ENCODE results near the gene C6orf58.

The C6orf58 gene

DNA sequence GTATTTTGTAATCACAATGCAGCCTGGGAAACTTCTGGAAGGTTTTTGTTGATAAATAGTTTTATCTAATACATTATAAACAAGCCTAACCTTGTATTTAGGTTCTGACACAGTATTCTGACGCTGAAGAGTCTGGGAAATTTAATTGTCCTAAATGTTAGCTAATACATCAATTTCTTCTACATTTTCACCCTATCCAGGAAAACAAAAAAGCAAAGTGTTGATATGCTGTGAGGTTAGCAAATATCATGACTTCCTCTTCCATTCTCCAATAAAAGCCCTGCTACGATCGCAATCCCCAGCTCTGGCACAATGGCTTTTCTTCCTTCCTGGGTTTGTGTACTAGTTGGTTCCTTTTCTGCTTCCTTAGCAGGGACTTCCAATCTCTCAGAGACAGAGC is at the start of gene C6orf58:
Gene C6orf58, plus strand, starts transcription at position 301 of the 400 bp plus-strand sequence. Its CDS starts 12 bp downstream, at position 313.
- no peak for DNase-seq

- DNase-seq: no peak
Observed at GRCh38 chr6:127533011-127533410, 44.0 kb upstream of the C6orf58 start.

- no peak for DNase-seq
Observed at GRCh38 chr6:127533736-127534135, 43.2 kb upstream of the C6orf58 start.

DNA sequence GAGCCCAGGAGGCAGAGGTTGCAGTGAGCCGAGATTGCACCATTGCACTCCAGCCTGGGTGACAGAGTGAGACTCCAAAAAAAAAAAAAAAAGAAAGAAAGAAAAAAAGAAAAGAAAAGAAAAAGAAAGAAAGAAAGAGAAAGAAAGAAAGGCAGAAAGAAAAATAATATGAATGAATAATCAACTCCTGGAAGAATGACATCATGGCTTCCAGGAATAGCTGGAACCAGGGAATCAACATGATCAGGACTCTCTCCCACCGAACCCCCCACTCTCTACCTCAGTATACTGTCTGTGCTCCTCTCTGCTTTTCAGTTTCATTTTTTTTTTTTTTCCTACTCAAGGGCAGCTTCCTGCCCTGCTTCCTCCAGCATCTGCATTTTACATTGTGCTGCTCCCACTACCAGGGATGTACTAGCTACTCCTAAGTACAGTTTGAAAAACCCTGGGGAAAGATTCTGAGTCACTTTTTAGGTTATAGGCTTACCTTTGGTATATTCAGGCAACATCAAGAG is 38.2 kb upstream of the C6orf58 start:
- no peak for DNase-seq

GRCh38 chr6:127539272-127539671 is 37.7 kb upstream of the C6orf58 start:
- no peak for DNase-seq

GRCh38 chr6:127547215-127547614 is 29.8 kb upstream of the C6orf58 start:
- no peak for DNase-seq

GRCh38 chr6:127547904-127548649 is 28.9 kb upstream of the C6orf58 start:
- DNase-seq: no peak

- DNase-seq: no peak
Observed at GRCh38 chr6:127550403-127550802, 26.6 kb upstream of the C6orf58 start.

DNA sequence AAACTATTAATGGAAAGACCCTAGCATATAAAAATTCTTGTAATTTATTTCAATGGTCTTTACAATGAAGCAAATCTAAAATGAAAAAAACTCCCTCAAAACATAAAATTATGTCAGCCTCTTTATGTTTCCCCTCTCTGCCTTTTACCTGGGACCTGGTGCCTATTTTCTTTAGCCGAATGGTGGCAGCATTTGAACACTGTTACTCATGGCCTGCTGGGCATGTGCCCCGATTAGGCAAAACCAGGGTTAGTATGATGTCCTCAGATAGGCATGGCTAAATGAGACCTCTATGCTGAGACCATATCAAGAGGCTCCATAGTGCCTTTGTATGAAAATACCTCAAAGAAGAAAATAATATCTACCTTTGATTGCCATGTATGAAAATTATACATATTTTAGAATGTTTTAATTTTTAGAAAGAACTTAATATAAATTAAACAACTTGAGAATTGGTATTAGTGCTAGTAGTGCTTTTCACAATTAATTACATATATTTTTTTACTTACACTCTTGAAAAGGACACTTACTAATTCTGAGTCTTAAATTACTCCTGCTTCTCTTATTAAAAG is 22.5 kb upstream of the C6orf58 start:
- peak; percentile 18 for DNase-seq

- no peak for DNase-seq
Observed at GRCh38 chr6:127561660-127562059, 15.3 kb upstream of the C6orf58 start.

DNA sequence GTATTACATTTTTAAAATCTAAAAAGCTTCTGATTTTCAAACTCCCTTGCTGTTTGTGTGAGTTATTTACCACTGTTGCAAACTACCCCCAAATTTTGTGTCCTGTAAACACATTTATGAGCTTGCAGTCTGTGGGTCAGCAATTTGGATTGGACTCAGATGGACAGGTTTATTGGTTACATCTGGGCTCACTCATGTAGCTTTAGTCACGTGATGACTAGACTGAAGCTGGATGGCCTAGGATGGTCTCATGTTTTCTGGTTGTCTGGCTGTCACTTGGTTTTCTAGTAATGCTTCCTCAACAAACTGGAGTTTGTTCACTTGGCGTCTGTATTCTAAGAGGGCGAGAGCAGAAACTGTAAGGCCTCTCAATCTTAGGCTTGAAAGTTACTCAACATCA is 12.2 kb upstream of the C6orf58 start:
- no peak for DNase-seq

GRCh38 chr6:127566119-127566518 is 10.9 kb upstream of the C6orf58 start:
- no peak for DNase-seq

GRCh38 chr6:127566651-127567050 is 10.3 kb upstream of the C6orf58 start:
- no peak for DNase-seq

DNA sequence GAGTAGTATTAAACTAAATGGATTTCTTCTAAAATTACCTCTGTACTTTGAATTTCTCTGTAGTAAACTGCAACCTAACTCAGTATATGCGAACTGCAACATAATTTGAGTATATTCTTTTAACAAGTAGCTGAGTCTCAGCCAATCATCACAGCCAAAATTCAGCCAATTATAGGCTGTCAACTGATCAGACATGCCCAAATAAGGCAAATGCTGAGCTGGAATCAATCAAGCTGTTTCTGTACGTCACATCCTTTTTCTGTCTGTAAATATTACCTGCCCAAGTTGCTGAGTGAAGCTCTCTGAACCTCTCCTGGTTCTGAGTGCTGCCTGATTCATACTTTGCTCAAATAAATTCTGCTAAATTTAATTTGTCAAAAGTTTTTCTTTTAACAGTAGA is 9.5 kb upstream of the C6orf58 start:
- no peak for DNase-seq

- DNase-seq: no peak
Observed at GRCh38 chr6:127570739-127571389, 6.1 kb upstream of the C6orf58 start.

GRCh38 chr6:127578900-127579299 is 1.9 kb downstream of the C6orf58 start:
- no peak for DNase-seq

GRCh38 chr6:127581576-127581975 is 4.6 kb downstream of the C6orf58 start:
- DNase-seq: no peak

- DNase-seq: no peak
Observed at GRCh38 chr6:127582777-127583462, 5.9 kb downstream of the C6orf58 start.

DNA sequence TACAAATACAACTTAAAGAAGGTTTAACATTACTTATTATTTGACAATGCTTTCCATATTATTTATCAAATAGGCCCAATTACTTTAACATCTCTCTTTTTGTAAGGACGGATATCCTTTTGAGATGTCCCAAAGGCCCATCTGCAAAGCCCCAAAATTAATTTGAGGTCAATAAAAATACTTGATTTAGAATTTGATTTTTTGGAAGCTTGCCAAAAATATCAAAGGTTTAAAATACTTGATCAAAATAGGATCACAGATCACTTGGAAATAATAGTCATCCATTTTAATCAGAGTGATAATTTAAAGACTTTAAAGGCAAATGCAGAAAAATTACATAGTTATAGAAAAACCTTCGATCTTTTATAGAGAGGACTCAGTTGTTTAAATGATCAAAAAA is 8.1 kb downstream of the C6orf58 start:
- DNase-seq: no peak

DNA sequence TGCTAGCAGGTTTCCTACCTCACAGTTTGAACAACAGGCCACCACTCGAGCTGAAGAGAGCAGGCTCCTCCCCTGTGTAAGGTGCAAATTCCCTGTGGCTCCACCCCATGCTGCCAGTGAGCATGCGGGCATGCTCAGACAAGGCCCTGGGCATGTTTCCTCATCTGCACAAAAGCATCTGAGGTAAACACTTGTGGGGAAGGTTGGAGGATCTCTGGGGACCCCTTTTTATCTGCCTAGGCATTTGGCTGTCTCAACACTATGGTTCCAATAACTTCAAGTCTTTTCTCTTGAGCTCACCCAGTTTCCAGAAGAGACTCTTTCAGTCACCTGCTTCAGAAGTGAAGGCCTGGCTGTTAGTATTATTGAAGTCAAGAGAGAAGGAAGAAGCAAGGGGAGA is 9.4 kb downstream of the C6orf58 start:
- no peak for DNase-seq

DNA sequence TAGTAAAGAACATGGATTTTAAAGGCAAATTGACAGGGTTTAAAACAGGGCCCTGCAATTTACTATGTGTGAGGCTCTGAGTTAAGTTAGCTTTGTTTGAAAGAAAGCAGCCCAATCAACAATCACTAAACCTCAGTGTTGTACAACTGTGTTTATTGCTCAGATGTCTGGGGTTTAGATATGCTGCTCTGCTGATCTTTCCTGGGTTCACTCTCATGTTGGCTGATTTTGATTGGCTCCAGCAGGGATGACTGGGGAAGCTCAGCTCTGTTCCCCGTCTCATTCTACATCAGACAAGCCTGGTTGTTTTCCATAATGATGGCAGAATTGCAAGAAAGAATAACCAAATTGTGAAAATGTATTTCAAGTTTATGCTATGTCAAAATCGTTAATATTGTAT is 10.9 kb downstream of the C6orf58 start:
- no peak for DNase-seq

DNA sequence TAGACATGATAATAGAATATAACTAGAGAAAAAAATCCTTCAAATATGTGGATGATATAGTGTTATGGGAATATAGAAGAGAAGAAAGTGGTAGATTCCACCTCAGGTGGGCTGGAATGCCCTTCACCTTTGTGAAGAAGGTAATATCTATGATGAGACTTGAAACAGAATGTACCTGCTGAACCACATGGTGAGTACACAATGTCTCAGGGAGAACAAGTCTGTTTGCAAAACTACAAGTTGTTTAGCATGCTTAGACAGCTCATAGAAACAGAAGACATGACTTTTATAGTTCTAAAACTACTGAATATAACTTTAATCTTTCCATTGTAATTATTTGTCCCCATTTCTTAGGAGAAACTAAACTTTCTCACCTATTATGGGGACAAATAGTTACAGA is 12.2 kb downstream of the C6orf58 start:
- no peak for DNase-seq

DNA sequence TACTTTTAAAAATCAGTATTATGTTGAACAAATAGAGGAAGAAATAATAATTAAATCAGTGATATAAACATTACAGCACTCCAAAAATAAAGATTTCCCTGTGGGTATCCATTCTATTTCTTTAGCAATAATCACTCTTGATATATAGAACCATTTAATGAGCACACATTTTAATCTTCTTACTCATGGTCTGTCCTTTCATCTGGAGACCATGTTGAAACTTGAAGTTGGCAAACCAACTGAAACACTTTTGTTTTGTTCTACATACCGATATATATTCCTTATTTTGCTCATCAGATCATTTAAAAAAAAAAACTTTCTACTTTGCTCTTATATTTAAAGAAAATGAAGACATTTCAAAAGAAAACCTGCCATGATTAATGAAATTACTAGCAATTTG is 13.4 kb downstream of the C6orf58 start:
- no peak for DNase-seq

- DNase-seq: no peak
Observed at GRCh38 chr6:127592964-127593363, 16.0 kb downstream of the C6orf58 start.
